ENCODE measurements around the gene CAPN10.
A peak's percentile ranks its signal among the peaks of the same experiment; 100 is the strongest.

The CAPN10 gene

DNA sequence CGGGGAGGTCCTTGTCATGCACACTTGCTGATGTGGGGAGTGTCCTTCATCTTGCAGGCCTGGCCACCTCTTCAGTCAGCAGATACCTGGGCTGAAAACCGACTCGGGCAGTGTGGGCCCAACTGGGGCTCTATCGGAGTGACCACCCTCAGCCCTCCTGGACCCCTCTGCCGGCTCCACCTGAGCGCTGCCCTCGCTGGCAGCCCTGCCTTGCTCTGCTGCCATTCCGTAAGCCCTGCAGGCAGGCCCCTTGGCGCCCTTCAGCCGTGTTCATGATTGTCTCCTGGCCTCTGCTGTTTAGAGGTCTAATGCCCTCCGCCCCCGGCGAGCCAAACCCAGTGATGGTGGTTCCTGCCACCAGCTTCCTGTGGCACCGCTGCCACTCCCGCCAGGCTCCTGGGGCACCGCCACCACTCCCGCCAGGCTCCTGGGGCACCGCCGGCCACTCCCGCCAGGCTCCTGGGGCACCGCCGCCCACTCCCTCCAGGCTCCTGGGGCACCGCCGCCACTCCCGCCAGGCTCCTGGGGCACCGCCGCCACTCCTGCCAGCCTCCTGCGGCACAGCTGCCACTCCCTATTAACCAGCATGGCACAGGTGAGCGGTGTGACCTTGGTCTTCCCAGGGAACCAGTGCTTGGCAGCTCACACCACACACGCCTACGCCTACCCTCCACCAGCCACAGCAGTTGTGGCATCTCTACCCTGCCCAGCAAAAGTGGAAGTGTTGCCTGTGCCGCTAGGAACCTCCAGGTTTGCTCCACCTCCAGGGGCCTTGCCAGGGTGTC is 15.9 kb downstream of the CAPN10 start:
- Histone ChIP-seq H3K27me3 (ENCODE audit: insufficient read depth, low read length, poor library complexity) (no peaks in the 10 kb centered on the region), H3K27ac (ENCODE audit: low read length) (no peak overlapping the region), H3K9ac (ENCODE audit: low read depth, low read length) (no peak overlapping the region), H3K9me3 (ENCODE audit: insufficient read depth, low read length, severe bottlenecking) (no peaks in the 10 kb centered on the region), H3K4me2 (ENCODE audit: insufficient read depth, low read length) (no peak overlapping the region), H3K4me3 (ENCODE audit: low read depth in 1 of 2, low read length in 2 of 2) (no peak overlapping the region), H3K36me3 (ENCODE audit: insufficient read depth, low read length) (peaks cover 24% of the 10 kb centered on the region), H3K79me2 (ENCODE audit: insufficient read depth, low read length) (no peaks in the 10 kb centered on the region), H3K4me1 (ENCODE audit: insufficient read depth, low read length) (no peaks in the 10 kb centered on the region), H4K20me1 (ENCODE audit: insufficient read depth, low read length) (peaks cover 11% of the 10 kb centered on the region), H2AFZ (ENCODE audit: low read depth, low read length) (no peak overlapping the region)
- no peak for TF ChIP-seq EZH2 (IDR thresholded peaks at IDR 0.05; ENCODE audit: borderline replicate concordance, low read depth, low read length, severe bottlenecking)
- TF ChIP-seq, protein P1, sequence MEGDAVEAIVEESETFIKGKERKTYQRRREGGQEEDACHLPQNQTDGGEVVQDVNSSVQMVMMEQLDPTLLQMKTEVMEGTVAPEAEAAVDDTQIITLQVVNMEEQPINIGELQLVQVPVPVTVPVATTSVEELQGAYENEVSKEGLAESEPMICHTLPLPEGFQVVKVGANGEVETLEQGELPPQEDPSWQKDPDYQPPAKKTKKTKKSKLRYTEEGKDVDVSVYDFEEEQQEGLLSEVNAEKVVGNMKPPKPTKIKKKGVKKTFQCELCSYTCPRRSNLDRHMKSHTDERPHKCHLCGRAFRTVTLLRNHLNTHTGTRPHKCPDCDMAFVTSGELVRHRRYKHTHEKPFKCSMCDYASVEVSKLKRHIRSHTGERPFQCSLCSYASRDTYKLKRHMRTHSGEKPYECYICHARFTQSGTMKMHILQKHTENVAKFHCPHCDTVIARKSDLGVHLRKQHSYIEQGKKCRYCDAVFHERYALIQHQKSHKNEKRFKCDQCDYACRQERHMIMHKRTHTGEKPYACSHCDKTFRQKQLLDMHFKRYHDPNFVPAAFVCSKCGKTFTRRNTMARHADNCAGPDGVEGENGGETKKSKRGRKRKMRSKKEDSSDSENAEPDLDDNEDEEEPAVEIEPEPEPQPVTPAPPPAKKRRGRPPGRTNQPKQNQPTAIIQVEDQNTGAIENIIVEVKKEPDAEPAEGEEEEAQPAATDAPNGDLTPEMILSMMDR (IDR thresholded peaks at IDR 0.05; ENCODE audit: borderline replicate concordance, extremely low read depth, low read length, poor library complexity, severe bottlenecking) = no peak
- ATAC-seq (ENCODE audit: insufficient read depth, low read depth) = peak; percentile 13; the same call in 1 of the 3 replicates
- DNase-seq = no peak

DNA sequence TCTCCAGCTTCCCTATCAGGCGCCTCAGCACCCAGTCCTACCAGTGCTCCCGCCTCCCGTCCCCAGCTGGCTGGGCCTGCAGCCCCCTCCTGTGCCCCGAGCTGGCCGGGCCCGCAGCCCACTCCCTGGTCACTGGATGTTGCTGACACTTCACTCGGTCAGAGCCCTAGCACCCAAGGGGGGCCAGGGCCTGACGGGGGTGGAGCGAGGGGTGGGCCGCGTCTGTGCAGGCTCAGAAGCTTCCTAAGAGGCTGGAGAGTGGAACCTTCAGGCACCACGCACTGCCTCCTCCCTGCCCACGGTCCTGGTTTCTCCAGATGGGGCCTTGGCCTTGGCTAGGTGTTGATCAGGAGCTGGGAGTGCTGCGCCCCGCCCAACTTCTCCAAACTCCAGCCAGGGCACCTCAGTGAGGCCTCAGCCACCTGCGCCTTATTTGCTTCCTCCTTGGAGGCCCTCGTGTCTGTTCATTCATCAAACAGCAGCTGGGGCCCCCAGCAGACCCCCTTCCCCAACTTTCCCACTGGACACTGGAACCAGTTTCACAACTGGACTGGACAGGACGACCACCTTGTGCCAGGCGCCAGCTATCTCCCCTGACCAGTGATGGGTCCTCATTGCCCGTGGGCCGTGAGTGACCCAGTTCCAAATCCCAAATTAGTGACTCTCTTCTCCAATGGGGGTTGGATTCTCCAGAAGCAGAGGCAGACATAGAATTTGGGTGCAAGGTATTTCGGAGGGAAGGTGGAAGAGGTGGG is 16.7 kb downstream of the CAPN10 start:
- H3K27me3 ChIP-seq (ENCODE audit: insufficient read depth, low read length, poor library complexity) = no peaks in the 10 kb centered on the region
- no peaks in the 10 kb centered on the region for H3K79me2 ChIP-seq (ENCODE audit: insufficient read depth, low read length)
- no peak overlapping the region for H3K9ac ChIP-seq (ENCODE audit: low read depth, low read length)
- H3K9me3 ChIP-seq (ENCODE audit: insufficient read depth, low read length, severe bottlenecking) = no peaks in the 10 kb centered on the region
- H3K4me1 ChIP-seq (ENCODE audit: insufficient read depth, low read length) = no peaks in the 10 kb centered on the region
- DNase-seq = no peak
- TF ChIP-seq, protein P1 (IDR thresholded peaks at IDR 0.05; ENCODE audit: borderline replicate concordance, extremely low read depth, low read length, poor library complexity, severe bottlenecking) = no peak
- no peak for TF ChIP-seq EZH2 (IDR thresholded peaks at IDR 0.05; ENCODE audit: borderline replicate concordance, low read depth, low read length, severe bottlenecking)
- H3K36me3 ChIP-seq (ENCODE audit: insufficient read depth, low read length) = peaks cover 16% of the 10 kb centered on the region
- peaks cover 4% of the 10 kb centered on the region for H4K20me1 ChIP-seq (ENCODE audit: insufficient read depth, low read length)
- H2AFZ ChIP-seq (ENCODE audit: low read depth, low read length) = no peak overlapping the region
- H3K4me2 ChIP-seq (ENCODE audit: insufficient read depth, low read length) = no peak overlapping the region
- H3K27ac ChIP-seq (ENCODE audit: low read length) = no peak overlapping the region
- ATAC-seq (ENCODE audit: insufficient read depth, low read depth) = no peak
- H3K4me3 ChIP-seq (ENCODE audit: low read depth in 1 of 2, low read length in 2 of 2) = no peak overlapping the region

DNA sequence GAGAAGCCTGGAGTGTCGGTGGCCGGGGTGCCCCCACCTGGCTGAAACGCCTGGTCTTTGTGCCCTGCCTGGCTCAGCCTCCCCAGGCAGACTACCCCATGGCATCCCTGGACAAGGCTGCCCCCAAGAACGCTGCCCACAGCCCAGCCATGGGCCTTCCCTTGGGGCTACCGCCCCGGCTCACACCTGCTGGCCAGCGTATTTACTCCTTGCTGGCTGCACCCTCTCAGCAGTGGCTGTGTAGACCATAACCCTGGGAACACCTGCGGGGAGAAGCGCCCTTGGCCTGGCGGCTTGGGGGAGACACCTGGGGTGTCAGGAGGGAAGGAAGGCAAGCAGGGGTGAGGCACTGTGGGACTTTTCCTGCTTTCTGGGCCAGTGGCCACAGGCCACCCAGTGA is 17.3 kb downstream of the CAPN10 start:
- no peaks in the 10 kb centered on the region for H3K4me1 ChIP-seq (ENCODE audit: insufficient read depth, low read length)
- H3K27me3 ChIP-seq (ENCODE audit: insufficient read depth, low read length, poor library complexity) = no peaks in the 10 kb centered on the region
- ATAC-seq (ENCODE audit: insufficient read depth, low read depth) = 0 out of 3 replicates have a peak, but pooled peaks have one; percentile 3
- no peak for TF ChIP-seq EZH2 (IDR thresholded peaks at IDR 0.05; ENCODE audit: borderline replicate concordance, low read depth, low read length, severe bottlenecking)
- TF ChIP-seq, protein P1 (IDR thresholded peaks at IDR 0.05; ENCODE audit: borderline replicate concordance, extremely low read depth, low read length, poor library complexity, severe bottlenecking) = no peak
- H3K4me3 ChIP-seq (ENCODE audit: low read depth in 1 of 2, low read length in 2 of 2) = no peak overlapping the region
- H3K9ac ChIP-seq (ENCODE audit: low read depth, low read length) = no peak overlapping the region
- H3K36me3 ChIP-seq (ENCODE audit: insufficient read depth, low read length) = peaks cover 10% of the 10 kb centered on the region; the same call in 1 of the 2 replicates
- no peak for DNase-seq
- no peaks in the 10 kb centered on the region for H3K79me2 ChIP-seq (ENCODE audit: insufficient read depth, low read length)
- no peak overlapping the region for H3K4me2 ChIP-seq (ENCODE audit: insufficient read depth, low read length)
- no peak overlapping the region for H2AFZ ChIP-seq (ENCODE audit: low read depth, low read length)
- peaks cover 3% of the 10 kb centered on the region; the same call in 1 of the 2 replicates for H4K20me1 ChIP-seq (ENCODE audit: insufficient read depth, low read length)
- no peak overlapping the region for H3K27ac ChIP-seq (ENCODE audit: low read length)
- H3K9me3 ChIP-seq (ENCODE audit: insufficient read depth, low read length, severe bottlenecking) = no peaks in the 10 kb centered on the region
